Measurements from ENCODE around the gene CDKN1A.

CDKN1A gene

DNA sequence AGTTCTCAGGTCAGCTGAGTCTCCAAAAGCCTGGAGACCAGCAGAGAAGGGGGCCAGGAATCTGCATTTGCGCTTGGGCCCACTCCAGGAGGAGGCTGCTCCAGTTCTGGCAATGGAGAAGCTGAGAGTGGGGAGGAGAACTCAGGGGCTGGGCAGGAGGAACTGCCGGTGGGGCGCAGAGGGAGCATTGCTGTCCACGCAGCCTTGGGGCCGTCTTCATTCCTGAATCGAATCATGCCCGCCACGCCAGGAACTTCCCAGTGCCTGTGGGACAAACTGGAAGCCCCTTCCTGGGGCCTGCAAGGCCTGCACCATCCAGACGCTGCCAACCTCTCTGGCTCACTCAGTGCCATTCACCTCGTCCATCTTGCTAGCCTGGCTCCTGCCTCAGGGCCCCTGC, 36.0 kb downstream of the CDKN1A start:
- TF ChIP-seq FOXM1 (IDR thresholded peaks at IDR 0.05; ENCODE audit: borderline replicate concordance): no peak
- TF ChIP-seq SP1 (IDR thresholded peaks at IDR 0.05): no peak
- TF ChIP-seq FOXK2 (IDR thresholded peaks at IDR 0.05): no peak
- no peak for DNase-seq (ENCODE audit: extremely low spot score)
- CTCF ChIA-PET: no interaction called here
- POLR2A ChIA-PET: no interaction called here

DNA sequence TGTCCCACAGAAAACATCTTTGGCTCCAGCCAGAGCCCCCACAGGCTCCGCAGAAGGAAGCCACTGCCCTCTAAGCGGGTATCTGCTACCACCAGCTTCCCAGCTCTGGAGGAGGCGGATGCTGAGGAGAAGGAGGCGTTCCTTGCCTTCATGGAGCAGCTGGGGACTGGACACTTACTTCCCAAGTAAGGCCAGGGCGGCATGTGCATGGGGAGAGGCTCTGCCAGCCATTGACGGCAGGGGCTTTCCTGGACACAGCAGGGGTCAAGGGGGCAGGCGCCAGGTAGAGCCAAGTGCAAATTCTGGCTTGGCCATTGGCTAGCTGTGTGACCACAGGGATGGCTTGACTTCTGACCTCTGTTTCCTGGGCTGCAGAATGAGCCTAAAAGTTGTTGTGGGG, 37.0 kb downstream of the CDKN1A start:
- ChIA-PET CTCF (no interaction called here), POLR2A (no interaction called here)
- DNase-seq (ENCODE audit: extremely low spot score): no peak
- TF ChIP-seq NFRKB (IDR thresholded peaks at IDR 0.05) (no peak), FOXA1 (IDR thresholded peaks at IDR 0.05) (no peak), CTBP1 (IDR thresholded peaks at IDR 0.05; ENCODE audit: borderline replicate concordance) (no peak), SP1 (IDR thresholded peaks at IDR 0.05) (no peak), PKNOX1 (IDR thresholded peaks at IDR 0.05) (no peak), ZNF384 (IDR thresholded peaks at IDR 0.05) (no peak), FOXK2 (IDR thresholded peaks at IDR 0.05) (no peak), HDGF (IDR thresholded peaks at IDR 0.05; ENCODE audit: borderline replicate concordance) (no peak), BHLHE40 (IDR thresholded peaks at IDR 0.05; ENCODE audit: borderline replicate concordance) (no peak), ARNT (IDR thresholded peaks at IDR 0.05) (no peak), SUZ12 (IDR thresholded peaks at IDR 0.05) (no peak), LEF1 (IDR thresholded peaks at IDR 0.05; ENCODE audit: borderline replicate concordance) (no peak), TARDBP (IDR thresholded peaks at IDR 0.05) (no peak)

- ChIA-PET CTCF (no interaction called here), POLR2A (no interaction called here)
- no peak for DNase-seq (ENCODE audit: extremely low spot score)
- TF ChIP-seq SP1 (IDR thresholded peaks at IDR 0.05) (no peak), CTBP1 (IDR thresholded peaks at IDR 0.05; ENCODE audit: borderline replicate concordance) (no peak), ARNT (IDR thresholded peaks at IDR 0.05) (no peak)
Observed at GRCh38 chr6:36716476-36717093, 38.1 kb downstream of the CDKN1A start.

GRCh38 chr6:36717231-36717825, 38.8 kb downstream of the CDKN1A start:
- CTCF ChIA-PET: no interaction called here
- no peak for DNase-seq (ENCODE audit: extremely low spot score)
- POLR2A ChIA-PET: no interaction called here
- no peak for TF ChIP-seq ZNF384 (IDR thresholded peaks at IDR 0.05)
- no peak for TF ChIP-seq FOXA1 (IDR thresholded peaks at IDR 0.05)
- TF ChIP-seq BHLHE40 (IDR thresholded peaks at IDR 0.05; ENCODE audit: borderline replicate concordance): no peak
- no peak for TF ChIP-seq ARNT (IDR thresholded peaks at IDR 0.05)
- TF ChIP-seq NFRKB (IDR thresholded peaks at IDR 0.05): no peak
- TF ChIP-seq SUZ12 (IDR thresholded peaks at IDR 0.05): no peak
- no peak for TF ChIP-seq SP1 (IDR thresholded peaks at IDR 0.05)

GRCh38 chr6:36717871-36718540, 39.5 kb downstream of the CDKN1A start:
- TF ChIP-seq FOXK2 (IDR thresholded peaks at IDR 0.05) (no peak), TARDBP (IDR thresholded peaks at IDR 0.05) (no peak)
- no peak for DNase-seq (ENCODE audit: extremely low spot score)
- ChIA-PET CTCF (interaction anchor here (0.6 kb wide), 1 partner anchor 49 kb away, joined by 3 read pairs; no protein-coding TSS in a partner anchor), POLR2A (no interaction called here)

- CTCF ChIA-PET: interaction anchor here (0.6 kb wide), 1 partner anchor 49 kb away, joined by 3 read pairs; no protein-coding TSS in a partner anchor
- no peak for DNase-seq (ENCODE audit: extremely low spot score)
- TF ChIP-seq FOXM1 (IDR thresholded peaks at IDR 0.05; ENCODE audit: borderline replicate concordance) (no peak), HDGF (IDR thresholded peaks at IDR 0.05; ENCODE audit: borderline replicate concordance) (no peak), L3MBTL2 (conservative IDR thresholded peaks at IDR 0.05) (no peak), BHLHE40 (IDR thresholded peaks at IDR 0.05; ENCODE audit: borderline replicate concordance) (no peak), ARNT (IDR thresholded peaks at IDR 0.05) (no peak), LEF1 (IDR thresholded peaks at IDR 0.05; ENCODE audit: borderline replicate concordance) (no peak), ZNF384 (IDR thresholded peaks at IDR 0.05) (no peak), TARDBP (IDR thresholded peaks at IDR 0.05) (no peak), CTBP1 (IDR thresholded peaks at IDR 0.05; ENCODE audit: borderline replicate concordance) (no peak)
- POLR2A ChIA-PET: no interaction called here
Observed at GRCh38 chr6:36718560-36718959, 40.0 kb downstream of the CDKN1A start.

DNA sequence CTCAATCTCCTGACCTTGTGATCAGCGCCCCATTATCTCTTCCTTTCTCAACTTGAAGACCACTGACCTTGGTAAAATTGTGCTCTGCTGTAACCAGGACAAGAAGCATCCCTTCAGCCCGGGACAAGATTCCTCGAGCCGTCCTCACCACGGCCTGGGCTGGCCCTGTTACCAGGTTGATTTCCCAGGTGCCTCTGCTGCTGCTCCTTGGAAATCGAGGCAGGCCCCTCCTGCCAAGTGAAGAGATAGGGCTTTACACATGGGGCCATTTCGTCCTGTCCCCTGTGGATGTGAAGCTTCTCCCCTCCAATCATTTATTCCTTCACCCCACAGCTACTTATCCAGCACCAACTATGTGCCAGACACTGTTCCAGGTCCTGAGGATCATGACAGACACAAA, 40.6 kb downstream of the CDKN1A start:
- ChIA-PET CTCF (no interaction called here), POLR2A (interaction anchor here (0.5 kb wide), 1 partner anchor 13 kb away, joined by 6 read pairs; no protein-coding TSS in a partner anchor)
- TF ChIP-seq L3MBTL2 (conservative IDR thresholded peaks at IDR 0.05) (no peak), ARNT (IDR thresholded peaks at IDR 0.05) (no peak), NFRKB (IDR thresholded peaks at IDR 0.05) (no peak), FOXM1 (IDR thresholded peaks at IDR 0.05; ENCODE audit: borderline replicate concordance) (no peak), SP1 (IDR thresholded peaks at IDR 0.05) (no peak), PKNOX1 (IDR thresholded peaks at IDR 0.05) (no peak), HDGF (IDR thresholded peaks at IDR 0.05; ENCODE audit: borderline replicate concordance) (no peak), CTBP1 (IDR thresholded peaks at IDR 0.05; ENCODE audit: borderline replicate concordance) (no peak), ELF4 (IDR thresholded peaks at IDR 0.05) (no peak), FOXA1 (IDR thresholded peaks at IDR 0.05) (no peak), ZNF384 (IDR thresholded peaks at IDR 0.05) (no peak), TARDBP (IDR thresholded peaks at IDR 0.05) (no peak)
- no peak for DNase-seq (ENCODE audit: extremely low spot score)
